Measurements from ENCODE around the gene ACAT1. TPM values are rescaled to one million over a fixed set of nuclear protein-coding genes. Genes with fewer than 3 reads are reported as not detected.

The ACAT1 gene
- total RNA-seq, 1 donor from 2014 or later: 50.9 TPM

- Mint-ChIP-seq H3K27ac (no peak overlapping the region), H3K36me3 (peaks cover 13% of the 10 kb centered on the region), H3K27me3 (ENCODE audit: insufficient read depth, low read depth) (no peaks in the 10 kb centered on the region), H3K9me3 (no peaks in the 10 kb centered on the region), H3K4me3 (no peak overlapping the region), H3K4me1 (no peaks in the 10 kb centered on the region)
- no peak overlapping the region for H3K9ac ChIP-seq
- DNase-seq (ENCODE audit: low spot score): no peak
- no peaks in the 10 kb centered on the region for H3K27me3 ChIP-seq
- H3K4me3 ChIP-seq: no peak overlapping the region
- peaks cover 56% of the 10 kb centered on the region for H3K79me2 ChIP-seq (ENCODE audit: low read depth)
- no peaks in the 10 kb centered on the region for H3K4me1 ChIP-seq
- peaks cover 17% of the 10 kb centered on the region for H3K36me3 ChIP-seq
- H3F3A ChIP-seq (ENCODE audit: low read depth): no peaks in the 10 kb centered on the region
- no peak overlapping the region for H3K27ac ChIP-seq
- TF ChIP-seq CTCF (IDR thresholded peaks at IDR 0.05) (no peak), EZH2 (IDR thresholded peaks at IDR 0.05) (no peak), EZH2phosphoT487 (IDR thresholded peaks at IDR 0.05) (no peak)
- H2AFZ ChIP-seq (replicated peaks): no peak overlapping the region
- no peak overlapping the region for H3K4me2 ChIP-seq
- H4K20me1 ChIP-seq (ENCODE audit: low read depth): peaks cover 25% of the 10 kb centered on the region
- H3K9me3 ChIP-seq (ENCODE audit: low read depth): no peaks in the 10 kb centered on the region
Measured at GRCh38 chr11:108196901-108197300, 75.5 kb downstream of the ACAT1 start.

Small RNAs within 50 kb of the gene (small RNA-seq; reads per million reads assigned to genes)
- gene RF00019: not detected

Other genes starting within 250 kb of the ACAT1 start
- gene RAB39A, start 193.1 kb upstream of the ACAT1 start, total RNA-seq (ENCODE audit: low replicate concordance): 8.9 and 13.2 TPM in 2 replicates
- 35.3 and 55.1 TPM in 2 replicates for gene CUL5, start 112.7 kb upstream of the ACAT1 start, total RNA-seq (ENCODE audit: low replicate concordance)
- 20.8 and 39.2 TPM in 2 replicates for gene NPAT, start 101.1 kb downstream of the ACAT1 start, total RNA-seq (ENCODE audit: low replicate concordance)
- 66.5 and 105 TPM in 2 replicates for gene ATM, start 101.5 kb downstream of the ACAT1 start, total RNA-seq (ENCODE audit: low replicate concordance)